Tongue (tissue), 2 donors: ENCODE results near the gene AQP10. TPM values are rescaled to one million over a fixed set of nuclear protein-coding genes. Genes with fewer than 3 reads are reported as not detected.
"Not testable (repeated sequence)": the region's sequence is repeated elsewhere in the genome, so short reads cannot be mapped to it uniquely, and the experiment has no call there.

Experiments used
- DNase-seq: peaks from one replicate; pipeline ENCODE4 v3.0.0-alpha.2; 2015
- total RNA-seq: library from RNA; depleted of rRNA; stranded (reverse); fragments of >200 nt; gene quantifications from one replicate; pipeline ENCODE4 v1.2.3, GENCODE V29; 2014

The AQP10 gene
- total RNA-seq, 1 donor from 2014 or later = not detected

- DNase-seq = no peak
These were observed 24.3 kb downstream of the AQP10 start for GRCh38 chr1:154344977-154345837.

GRCh38 chr1:154346276-154346917, 25.5 kb downstream of the AQP10 start:
- no peak for DNase-seq

- no peak for DNase-seq
These were observed 27.1 kb downstream of the AQP10 start for GRCh38 chr1:154347961-154348360.

GRCh38 chr1:154348429-154349076, 27.7 kb downstream of the AQP10 start:
- DNase-seq = no peak

GRCh38 chr1:154349121-154349520, 28.2 kb downstream of the AQP10 start:
- DNase-seq = no peak

GRCh38 chr1:154350383-154350782, 29.5 kb downstream of the AQP10 start:
- DNase-seq = no peak

GRCh38 chr1:154351363-154352068, 30.6 kb downstream of the AQP10 start:
- no peak for DNase-seq

GRCh38 chr1:154352245-154352580, 31.3 kb downstream of the AQP10 start:
- DNase-seq = no peak

GRCh38 chr1:154352581-154353459, 31.9 kb downstream of the AQP10 start:
- DNase-seq = peak; percentile 65

- DNase-seq = peak; percentile 14
These were observed 32.6 kb downstream of the AQP10 start for GRCh38 chr1:154353460-154353904.

- DNase-seq = no peak
These were observed 33.1 kb downstream of the AQP10 start for GRCh38 chr1:154353966-154354365.

- no peak for DNase-seq
These were observed 37.6 kb downstream of the AQP10 start for GRCh38 chr1:154358519-154358918.

- no peak for DNase-seq
These were observed 39.4 kb downstream of the AQP10 start for GRCh38 chr1:154360288-154360687.

GRCh38 chr1:154360881-154361280, 40.0 kb downstream of the AQP10 start:
- DNase-seq = not testable (repeated sequence)

- DNase-seq = no peak
These were observed 40.5 kb downstream of the AQP10 start for GRCh38 chr1:154361357-154361756.

GRCh38 chr1:154371436-154371835, 50.5 kb downstream of the AQP10 start:
- no peak for DNase-seq

- not testable (repeated sequence) for DNase-seq
These were observed 53.0 kb downstream of the AQP10 start for GRCh38 chr1:154373777-154374357.
